PC-9 (cell line): ENCODE measurements around the gene CCDC148.

Experiments
- EZH2 ChIP-seq: fragments of 200-600 bp; sonication (generic); IDR thresholded peaks from 2 replicates; pipeline ENCODE4 v1.8.0; 2017; ENCODE audit warnings: antibody characterized with exemption, low read depth
- TF ChIP-seq, protein P1 (sequence below): fragments of 200-600 bp; sonication (generic); conservative IDR thresholded peaks from 2 replicates; pipeline ENCODE4 v1.6.1; 2017; ENCODE audit warnings: mixed run types, antibody characterized with exemption, mild to moderate bottlenecking, moderate library complexity

DNA sequence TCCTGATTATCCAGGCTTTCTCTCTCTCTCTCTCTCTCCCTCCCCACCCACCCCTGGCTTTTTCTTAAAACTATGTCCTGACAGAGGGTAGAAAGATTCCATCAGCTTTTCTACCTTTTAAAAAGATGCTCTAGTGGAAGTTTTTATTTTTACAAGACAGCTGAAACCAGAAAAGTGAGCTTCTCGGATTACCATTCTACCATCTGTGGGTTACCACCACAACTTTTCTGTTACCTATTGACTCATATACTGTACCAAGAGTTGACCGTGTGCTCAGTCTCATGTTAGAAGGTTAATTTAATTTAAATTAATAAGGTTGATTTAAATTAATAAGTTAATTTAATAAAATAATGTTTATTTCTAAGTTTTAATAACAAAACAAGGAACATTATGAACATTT is 217.3 kb downstream of the CCDC148 start:
- TF ChIP-seq, protein P1, sequence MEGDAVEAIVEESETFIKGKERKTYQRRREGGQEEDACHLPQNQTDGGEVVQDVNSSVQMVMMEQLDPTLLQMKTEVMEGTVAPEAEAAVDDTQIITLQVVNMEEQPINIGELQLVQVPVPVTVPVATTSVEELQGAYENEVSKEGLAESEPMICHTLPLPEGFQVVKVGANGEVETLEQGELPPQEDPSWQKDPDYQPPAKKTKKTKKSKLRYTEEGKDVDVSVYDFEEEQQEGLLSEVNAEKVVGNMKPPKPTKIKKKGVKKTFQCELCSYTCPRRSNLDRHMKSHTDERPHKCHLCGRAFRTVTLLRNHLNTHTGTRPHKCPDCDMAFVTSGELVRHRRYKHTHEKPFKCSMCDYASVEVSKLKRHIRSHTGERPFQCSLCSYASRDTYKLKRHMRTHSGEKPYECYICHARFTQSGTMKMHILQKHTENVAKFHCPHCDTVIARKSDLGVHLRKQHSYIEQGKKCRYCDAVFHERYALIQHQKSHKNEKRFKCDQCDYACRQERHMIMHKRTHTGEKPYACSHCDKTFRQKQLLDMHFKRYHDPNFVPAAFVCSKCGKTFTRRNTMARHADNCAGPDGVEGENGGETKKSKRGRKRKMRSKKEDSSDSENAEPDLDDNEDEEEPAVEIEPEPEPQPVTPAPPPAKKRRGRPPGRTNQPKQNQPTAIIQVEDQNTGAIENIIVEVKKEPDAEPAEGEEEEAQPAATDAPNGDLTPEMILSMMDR = no peak
- no peak for TF ChIP-seq EZH2
